Upper lobe of left lung (tissue), 6 donors: Measurements from ENCODE around the gene GNA12. TPM values are rescaled to one million over a fixed set of nuclear protein-coding genes. Genes with fewer than 3 reads are reported as not detected.
A peak's percentile ranks its signal among the peaks of the same experiment; 100 is the strongest.

Source experiments
- ATAC-seq, 2 donors: fragments of 200-7000 bp; cut with Tn5 transposase; one replicate each; pipeline ENCODE4 v1.9.1; 2022; ENCODE audit warnings: mild to moderate bottlenecking in 2 of 2, moderate library complexity in 2 of 2; ENCODE audit not compliant: low FRiP score in 2 of 2
- DNase-seq, 2 donors: peaks; one replicate each; pipeline ENCODE4 v3.0.0-alpha.2; 2019 to 2020
- H3K27ac ChIP-seq, 4 donors: fragments of 200-600 bp; sonication (generic); one replicate each; pipeline ENCODE4 v1.5.1; 2016 to 2019
- H3K27me3 ChIP-seq, 4 donors: fragments of 200-600 bp; sonication (generic); one replicate each; pipeline ENCODE4 v1.5.1; 2017 to 2019
- H3K36me3 ChIP-seq, 4 donors: fragments of 200-600 bp; sonication (generic); one replicate each; pipeline ENCODE4 v1.5.1; 2016 to 2019
- H3K4me1 ChIP-seq, 4 donors: fragments of 200-600 bp; sonication (generic); one replicate each; pipeline ENCODE4 v1.5.1; 2018 to 2019
- H3K4me3 ChIP-seq, 4 donors: fragments of 200-600 bp; sonication (generic); one replicate each; pipeline ENCODE4 v1.5.1; 2017 to 2019; ENCODE audit warnings: mild to moderate bottlenecking in 2 of 4, moderate library complexity in 1 of 4
- H3K9me3 ChIP-seq, 4 donors: fragments of 200-600 bp; sonication (generic); one replicate each; pipeline ENCODE4 v1.5.1; 2018 to 2019
- CTCF ChIP-seq, 6 experiments: fragments of 450-650 bp in 4 of 6; fragments of 200-600 bp in 2 of 6; sonication (generic) in 2 of 6; IDR thresholded peaks; one replicate each; pipeline ENCODE4 v1.5.1; 2016 to 2019; ENCODE audit warnings: antibody characterized with exemption in 6 of 6
- EP300 ChIP-seq, 4 donors: sonication (generic); formaldehyde crosslinking; IDR thresholded peaks; one replicate each; pipeline ENCODE4 v1.5.1; 2017; ENCODE audit warnings: antibody characterized with exemption in 4 of 4, control low read depth in 2 of 4
- POLR2A ChIP-seq, 4 donors: fragments of 450-650 bp; IDR thresholded peaks; one replicate each; pipeline ENCODE4 v1.5.1; 2016 to 2017; ENCODE audit warnings: antibody characterized with exemption in 4 of 4, mild to moderate bottlenecking in 2 of 4
- POLR2AphosphoS5 ChIP-seq, 2 donors: sonication (generic); formaldehyde crosslinking; IDR thresholded peaks; one replicate each; pipeline ENCODE4 v1.5.1; 2017; ENCODE audit warnings: antibody characterized with exemption in 2 of 2
- WGBS, 2 donors: methylation state at CpG; one replicate each; pipeline ENCODE4 v1.1.5; 2017 to 2018; 5-methylcytosine and 5-hydroxymethylcytosine counted together
- total RNA-seq, 6 donors: library from RNA; depleted of rRNA in 4 of 6; stranded (reverse); fragments of >200 nt in 4 of 6; gene quantifications; one replicate each; pipeline versions ENCODE4 v1.1.0 to v1.2.1, GENCODE V29; 2016 to 2021
- donor health status: DM: no; HTN: no; CAD: no; lungs with moderate emphysema.
- donor health status: DM: no; HTN: yes; CAD: no; lungs with severe emphysema.

The GNA12 gene
- total RNA-seq, 6 donors from 2014 or later, result 24.0 to 52.3 (median 35.7) TPM

DNA sequence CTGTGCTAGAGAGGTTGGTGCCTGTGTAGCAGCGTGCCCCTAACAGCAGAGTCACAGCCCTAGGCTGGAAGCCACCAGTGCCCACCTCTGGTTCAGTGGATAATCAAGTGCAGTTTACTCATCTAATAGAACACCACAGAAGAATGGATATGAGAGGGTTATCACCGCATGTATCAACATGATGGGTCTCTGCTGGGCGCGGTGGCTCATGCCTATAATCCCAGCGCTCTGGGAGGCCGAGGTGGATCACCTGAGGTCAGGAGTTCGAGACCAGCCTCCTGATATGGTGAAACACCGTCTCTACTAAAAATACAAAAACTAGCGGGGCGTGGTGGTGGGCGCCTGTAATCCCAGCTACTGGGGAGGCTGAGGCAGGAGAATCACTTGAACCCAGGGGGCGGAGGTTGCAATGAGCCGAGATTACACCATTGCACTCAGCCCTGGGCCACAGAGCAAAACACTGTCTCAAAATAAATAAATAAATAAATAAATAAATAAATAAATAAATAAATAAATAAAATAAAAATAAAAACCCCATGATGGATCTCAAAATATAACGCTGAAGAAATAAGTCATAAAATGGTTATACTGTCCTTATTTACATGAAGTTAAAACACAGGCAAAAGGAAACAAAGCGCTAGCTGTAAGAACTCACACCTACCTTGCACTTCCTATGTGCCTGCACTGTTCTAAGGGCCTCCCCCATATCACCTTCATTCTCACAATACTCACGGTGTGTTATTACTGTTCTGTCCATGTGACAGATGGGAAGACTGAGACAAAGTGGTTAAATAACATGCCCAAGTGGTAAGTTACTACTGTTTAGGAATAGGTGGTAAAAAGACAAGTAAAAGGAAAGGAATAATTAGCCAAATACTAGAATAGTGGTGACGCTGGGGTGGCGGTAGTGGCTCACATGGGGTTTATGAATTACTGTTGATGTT, 85.2 kb downstream of the GNA12 start:
- Histone ChIP-seq H3K27me3 (no peaks in the 10 kb centered on the region), H3K9me3 (no peaks in the 10 kb centered on the region), H3K27ac (peak overlapping the region; percentile 64 to 83 (median 74)), H3K4me3 (no peak overlapping the region), H3K36me3 (peaks cover 0 to 3% (median 0%) of the 10 kb centered on the region in 4 donors), H3K4me1 (peaks cover 46 to 57% (median 54%) of the 10 kb centered on the region in 4 donors)
- WGBS, 2 donors, result 91 to 93% methylated on average over 18 of the region's 18 CpGs
- no peak for TF ChIP-seq POLR2A (IDR thresholded peaks at IDR 0.05)
- TF ChIP-seq POLR2AphosphoS5 (IDR thresholded peaks at IDR 0.05), result no peak
- no peak for TF ChIP-seq CTCF (IDR thresholded peaks at IDR 0.05)
- no peak for TF ChIP-seq EP300 (IDR thresholded peaks at IDR 0.05)
- DNase-seq (no peak), ATAC-seq (no peak)

- H3K27me3 ChIP-seq, result no peaks in the 10 kb centered on the region
- no peaks in the 10 kb centered on the region for H3K9me3 ChIP-seq
- ATAC-seq (peak; percentile 71 to 89), DNase-seq (peak in 1 of 2 donors; percentile 67)
- H3K4me1 ChIP-seq, result peaks cover 39 to 49% (median 46%) of the 10 kb centered on the region in 4 donors
- H3K4me3 ChIP-seq, result no peak overlapping the region
- 50 to 51% methylated on average over 11 to 12 of the region's 12 CpGs for WGBS, 2 donors
- peaks cover 0 to 3% (median 0%) of the 10 kb centered on the region in 4 donors for H3K36me3 ChIP-seq
- TF ChIP-seq CTCF (IDR thresholded peaks at IDR 0.05) (no peak), EP300 (IDR thresholded peaks at IDR 0.05) (peak in 2 of 4 donors; percentile 34 to 52), POLR2A (IDR thresholded peaks at IDR 0.05) (no peak), POLR2AphosphoS5 (IDR thresholded peaks at IDR 0.05) (peak; percentile 26 to 62)
- H3K27ac ChIP-seq, result peak overlapping the region; percentile 64 to 83 (median 74)
Observed at GRCh38 chr7:2757904-2758672, 86.0 kb downstream of the GNA12 start.

DNA sequence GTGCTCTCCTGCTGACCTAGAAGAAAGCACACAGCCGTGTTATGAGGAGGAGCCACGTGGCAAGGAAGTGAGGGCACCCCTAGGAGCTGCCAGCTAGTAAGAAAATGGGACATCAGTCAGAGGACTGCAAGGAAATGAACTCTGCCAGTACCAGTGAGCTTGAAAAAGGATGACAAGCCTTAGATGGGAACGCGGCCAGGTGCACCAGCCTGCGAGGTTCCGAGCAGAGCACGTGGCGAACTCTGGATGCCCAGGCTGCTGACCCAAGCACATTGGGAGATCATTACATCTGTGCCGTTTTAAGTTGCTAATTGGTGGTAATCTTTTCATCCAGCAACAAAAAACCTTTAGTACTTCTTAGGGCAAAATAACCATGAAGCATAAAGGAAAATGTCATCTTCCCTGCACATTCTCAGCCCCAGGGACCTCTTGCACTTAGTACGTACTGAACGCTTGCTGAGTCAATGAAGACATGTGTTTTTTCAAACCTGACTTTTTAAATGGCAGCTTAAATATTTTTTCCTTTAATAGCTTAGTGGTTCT, 86.7 kb downstream of the GNA12 start:
- no peak for TF ChIP-seq POLR2AphosphoS5 (IDR thresholded peaks at IDR 0.05)
- no peak for TF ChIP-seq EP300 (IDR thresholded peaks at IDR 0.05)
- no peak for TF ChIP-seq CTCF (IDR thresholded peaks at IDR 0.05)
- no peak for TF ChIP-seq POLR2A (IDR thresholded peaks at IDR 0.05)
- no peaks in the 10 kb centered on the region for H3K9me3 ChIP-seq
- DNase-seq, result no peak
- H3K27me3 ChIP-seq, result no peaks in the 10 kb centered on the region
- ATAC-seq, result no peak
- H3K27ac ChIP-seq, result peak overlapping the region; percentile 64 to 83 (median 74)
- peaks cover 39 to 48% (median 44%) of the 10 kb centered on the region in 4 donors for H3K4me1 ChIP-seq
- peaks cover 0 to 3% (median 0%) of the 10 kb centered on the region in 4 donors for H3K36me3 ChIP-seq
- WGBS, 2 donors, result 69 to 76% methylated on average over 11 of the region's 11 CpGs
- no peak overlapping the region for H3K4me3 ChIP-seq

GRCh38 chr7:2755531-2755930, 88.6 kb downstream of the GNA12 start:
- no peak for TF ChIP-seq CTCF (IDR thresholded peaks at IDR 0.05)
- TF ChIP-seq POLR2A (IDR thresholded peaks at IDR 0.05), result no peak
- no peak for TF ChIP-seq POLR2AphosphoS5 (IDR thresholded peaks at IDR 0.05)
- no peak for TF ChIP-seq EP300 (IDR thresholded peaks at IDR 0.05)
- H3K4me1 ChIP-seq, result peaks cover 30 to 36% (median 31%) of the 10 kb centered on the region in 4 donors
- H3K27me3 ChIP-seq, result no peaks in the 10 kb centered on the region
- no peak overlapping the region for H3K4me3 ChIP-seq
- H3K9me3 ChIP-seq, result no peaks in the 10 kb centered on the region
- ATAC-seq, result no peak
- DNase-seq, result no peak
- no peaks in the 10 kb centered on the region for H3K36me3 ChIP-seq
- H3K27ac ChIP-seq, result no peak overlapping the region
